C1 segment of cervical spinal cord (tissue), 14 donors: ENCODE measurements around the gene PKD1L1.
"Not testable (repeated sequence)": the region's sequence is repeated elsewhere in the genome, so short reads cannot be mapped to it uniquely, and the experiment has no call there.

Experiments used
- DNase-seq, 14 donors: peaks; one replicate each; lab custom pipeline; 2025; lab: John Stamatoyannopoulos, UW

The PKD1L1 gene

GRCh38 chr7:47956220-47956619, 8.0 kb upstream of the PKD1L1 start:
- no peak for DNase-seq

- no peak for DNase-seq
Observed at GRCh38 chr7:47954231-47954911, 6.1 kb upstream of the PKD1L1 start.

- DNase-seq: no peak
Observed at GRCh38 chr7:47953822-47954221, 5.6 kb upstream of the PKD1L1 start.

- DNase-seq: no peak
Observed at GRCh38 chr7:47952224-47952623, 4.0 kb upstream of the PKD1L1 start.

GRCh38 chr7:47951374-47951773, 3.1 kb upstream of the PKD1L1 start:
- no peak for DNase-seq

GRCh38 chr7:47950714-47951113, 2.4 kb upstream of the PKD1L1 start:
- no peak for DNase-seq

GRCh38 chr7:47949703-47950102, 1.4 kb upstream of the PKD1L1 start:
- no peak for DNase-seq

GRCh38 chr7:47947355-47947749, 914 bp downstream of the PKD1L1 start:
- DNase-seq: no peak

- no peak for DNase-seq
Observed at GRCh38 chr7:47946581-47947354, 1.5 kb downstream of the PKD1L1 start.

- peak in 8 of 14 donors; percentile 7 to 70 (median 19) for DNase-seq
Observed at GRCh38 chr7:47945261-47946015, 2.8 kb downstream of the PKD1L1 start.

GRCh38 chr7:47944536-47945260, 3.6 kb downstream of the PKD1L1 start:
- no peak for DNase-seq

- DNase-seq: no peak
Observed at GRCh38 chr7:47943676-47944474, 4.4 kb downstream of the PKD1L1 start.

- not testable (repeated sequence) for DNase-seq
Observed at GRCh38 chr7:47942651-47943050, 5.6 kb downstream of the PKD1L1 start.

- DNase-seq: no peak
Observed at GRCh38 chr7:47942132-47942531, 6.1 kb downstream of the PKD1L1 start.

- DNase-seq: no peak
Observed at GRCh38 chr7:47941136-47941844, 7.0 kb downstream of the PKD1L1 start.

- DNase-seq: no peak
Observed at GRCh38 chr7:47940088-47941013, 7.9 kb downstream of the PKD1L1 start.

GRCh38 chr7:47939425-47940036, 8.7 kb downstream of the PKD1L1 start:
- no peak for DNase-seq

- DNase-seq: no peak
Observed at GRCh38 chr7:47938574-47939165, 9.6 kb downstream of the PKD1L1 start.
